OCI-LY1 (cell line): Measurements from ENCODE around the gene HID1.

Experiments used
- CTCF ChIP-seq: fragments of 200-600 bp; sonication (generic), shearing (Covaris generic); IDR thresholded peaks from 2 replicates; pipeline ENCODE4 v1.5.1; 2017; ENCODE audit warnings: mild to moderate bottlenecking, antibody characterized with exemption, low read length, moderate library complexity, mixed read lengths
- EZH2 ChIP-seq: fragments of 200-600 bp; sonication (generic), shearing (Covaris generic); IDR thresholded peaks from 2 replicates; pipeline ENCODE4 v1.8.0; 2017; ENCODE audit warnings: borderline replicate concordance, mixed run types, mild to moderate bottlenecking, antibody characterized with exemption, low read length, moderate library complexity, mixed read lengths

DNA sequence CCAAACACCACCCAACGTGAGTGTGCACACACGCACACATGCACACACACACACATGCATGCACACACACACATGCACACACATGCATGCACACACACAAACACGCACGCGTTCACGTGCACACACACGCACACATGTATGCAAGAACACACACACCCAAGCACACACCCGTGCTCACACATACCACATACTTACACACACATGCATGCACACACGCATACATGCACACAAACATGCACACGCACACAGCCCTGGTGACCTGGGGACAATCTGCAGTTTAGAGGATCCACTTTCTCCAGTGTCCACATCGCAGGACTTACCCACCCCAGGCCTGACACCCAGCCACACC is 55.7 kb downstream of the HID1 start:
- TF ChIP-seq CTCF (no peak), EZH2 (no peak)
